HG02884 (cell line): Measurements from ENCODE around the gene PHLDA2.
"Not testable (repeated sequence)": the region's sequence is repeated elsewhere in the genome, so short reads cannot be mapped to it uniquely, and the experiment has no call there.

Experiments
- ATAC-seq: cut with Tn5 transposase; IDR thresholded peaks from one replicate; pipeline ENCODE4 v1.9.1; 2021; ENCODE audit warnings: mild to moderate bottlenecking, moderate library complexity; ENCODE audit not compliant: unreplicated experiment

Gene PHLDA2

GRCh38 chr11:2945031-2945756 is 16.0 kb upstream of the PHLDA2 start:
- ATAC-seq = no peak

- ATAC-seq = no peak
Observed at GRCh38 chr11:2944530-2944929, 15.3 kb upstream of the PHLDA2 start.

GRCh38 chr11:2943711-2944118 is 14.5 kb upstream of the PHLDA2 start:
- no peak for ATAC-seq

GRCh38 chr11:2942872-2943710 is 13.9 kb upstream of the PHLDA2 start:
- no peak for ATAC-seq

- no peak for ATAC-seq
Observed at GRCh38 chr11:2942447-2942846, 13.2 kb upstream of the PHLDA2 start.

- ATAC-seq = no peak
Observed at GRCh38 chr11:2940921-2941821, 12.0 kb upstream of the PHLDA2 start.

GRCh38 chr11:2940147-2940920 is 11.1 kb upstream of the PHLDA2 start:
- no peak for ATAC-seq

GRCh38 chr11:2938458-2939418 is 9.5 kb upstream of the PHLDA2 start:
- not testable (repeated sequence) for ATAC-seq

GRCh38 chr11:2937641-2938457 is 8.6 kb upstream of the PHLDA2 start:
- ATAC-seq = not testable (repeated sequence)

- ATAC-seq = no peak
Observed at GRCh38 chr11:2934611-2935239, 5.5 kb upstream of the PHLDA2 start.

GRCh38 chr11:2934021-2934550 is 4.9 kb upstream of the PHLDA2 start:
- ATAC-seq = no peak

- ATAC-seq = no peak
Observed at GRCh38 chr11:2933375-2934020, 4.3 kb upstream of the PHLDA2 start.

GRCh38 chr11:2932850-2933251 is 3.6 kb upstream of the PHLDA2 start:
- no peak for ATAC-seq

GRCh38 chr11:2931771-2932738 is 2.8 kb upstream of the PHLDA2 start:
- no peak for ATAC-seq

- no peak for ATAC-seq
Observed at GRCh38 chr11:2931420-2931746, 2.2 kb upstream of the PHLDA2 start.
